ENCODE measurements around the gene POLD1. TPM values are rescaled to one million over a fixed set of nuclear protein-coding genes. Genes with fewer than 3 reads are reported as not detected.

POLD1 gene
- total RNA-seq, 1 donor from 2014 or later: 22.9 TPM

DNA sequence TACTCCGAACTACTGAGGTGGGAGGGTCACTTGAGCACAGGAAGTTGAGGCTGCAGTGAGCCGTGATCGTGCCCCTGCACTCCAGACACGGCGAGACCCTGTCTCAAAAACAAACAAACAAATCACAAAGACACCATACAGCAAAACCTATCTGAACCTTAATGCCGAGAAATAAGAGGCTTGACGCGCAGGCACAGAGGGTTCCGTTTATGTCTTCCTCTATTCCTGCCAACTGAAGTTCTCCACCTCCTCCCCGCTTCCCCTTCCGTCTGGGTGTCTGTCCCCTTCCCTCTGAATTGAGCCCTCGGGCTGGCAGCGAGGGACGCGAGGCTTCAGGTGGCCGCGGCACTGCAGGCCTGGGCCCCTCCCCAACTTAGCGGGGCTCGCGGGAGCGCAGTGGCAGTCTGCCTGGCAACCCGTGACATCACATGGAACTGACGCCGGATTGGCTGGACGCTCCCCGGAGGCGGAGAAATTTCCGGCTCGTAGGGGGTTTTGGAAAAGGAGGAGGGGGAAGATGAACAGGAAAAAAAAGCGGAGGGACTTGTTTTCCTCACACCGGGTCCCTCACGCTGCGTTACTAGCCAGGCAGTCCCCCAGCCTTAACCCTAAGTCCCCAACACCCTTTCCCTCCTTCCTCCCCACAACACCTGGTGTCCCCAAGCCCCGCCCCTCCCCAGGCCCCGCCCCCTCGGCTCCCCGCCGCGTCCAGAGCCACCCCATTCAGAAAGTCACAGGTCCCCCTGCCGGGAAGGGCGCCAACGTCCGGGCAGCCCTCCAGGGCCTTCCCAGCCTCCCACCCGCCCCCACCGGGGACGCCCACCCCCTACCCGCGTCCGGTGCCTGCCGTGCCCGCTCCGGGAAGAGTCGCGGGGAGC is 47.4 kb downstream of the POLD1 start:
- peaks cover 20% of the 10 kb centered on the region for H3K27me3 ChIP-seq
- peaks cover 10% of the 10 kb centered on the region in 2 donors for H3K4me1 ChIP-seq
- peak overlapping the region; percentile 32 to 44 for H3K27ac ChIP-seq
- H3K4me3 ChIP-seq: peak overlapping the region; percentile 59 to 76
- peak; percentile 25 to 89 for DNase-seq (ENCODE audit: low spot score in 2 of 2)
- no peaks in the 10 kb centered on the region for H3K9me3 ChIP-seq
- no peaks in the 10 kb centered on the region for H3K36me3 ChIP-seq
- intact Hi-C loops (cut with DNase I): loop anchor here (2.0 to 5.0 kb wide), 2 partner anchors 47 to 81 kb away; partner anchors contain the start of genes ASPDH, JOSD2 and POLD1
- TF ChIP-seq, protein P1, sequence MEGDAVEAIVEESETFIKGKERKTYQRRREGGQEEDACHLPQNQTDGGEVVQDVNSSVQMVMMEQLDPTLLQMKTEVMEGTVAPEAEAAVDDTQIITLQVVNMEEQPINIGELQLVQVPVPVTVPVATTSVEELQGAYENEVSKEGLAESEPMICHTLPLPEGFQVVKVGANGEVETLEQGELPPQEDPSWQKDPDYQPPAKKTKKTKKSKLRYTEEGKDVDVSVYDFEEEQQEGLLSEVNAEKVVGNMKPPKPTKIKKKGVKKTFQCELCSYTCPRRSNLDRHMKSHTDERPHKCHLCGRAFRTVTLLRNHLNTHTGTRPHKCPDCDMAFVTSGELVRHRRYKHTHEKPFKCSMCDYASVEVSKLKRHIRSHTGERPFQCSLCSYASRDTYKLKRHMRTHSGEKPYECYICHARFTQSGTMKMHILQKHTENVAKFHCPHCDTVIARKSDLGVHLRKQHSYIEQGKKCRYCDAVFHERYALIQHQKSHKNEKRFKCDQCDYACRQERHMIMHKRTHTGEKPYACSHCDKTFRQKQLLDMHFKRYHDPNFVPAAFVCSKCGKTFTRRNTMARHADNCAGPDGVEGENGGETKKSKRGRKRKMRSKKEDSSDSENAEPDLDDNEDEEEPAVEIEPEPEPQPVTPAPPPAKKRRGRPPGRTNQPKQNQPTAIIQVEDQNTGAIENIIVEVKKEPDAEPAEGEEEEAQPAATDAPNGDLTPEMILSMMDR (IDR thresholded peaks at IDR 0.05): no peak

DNA sequence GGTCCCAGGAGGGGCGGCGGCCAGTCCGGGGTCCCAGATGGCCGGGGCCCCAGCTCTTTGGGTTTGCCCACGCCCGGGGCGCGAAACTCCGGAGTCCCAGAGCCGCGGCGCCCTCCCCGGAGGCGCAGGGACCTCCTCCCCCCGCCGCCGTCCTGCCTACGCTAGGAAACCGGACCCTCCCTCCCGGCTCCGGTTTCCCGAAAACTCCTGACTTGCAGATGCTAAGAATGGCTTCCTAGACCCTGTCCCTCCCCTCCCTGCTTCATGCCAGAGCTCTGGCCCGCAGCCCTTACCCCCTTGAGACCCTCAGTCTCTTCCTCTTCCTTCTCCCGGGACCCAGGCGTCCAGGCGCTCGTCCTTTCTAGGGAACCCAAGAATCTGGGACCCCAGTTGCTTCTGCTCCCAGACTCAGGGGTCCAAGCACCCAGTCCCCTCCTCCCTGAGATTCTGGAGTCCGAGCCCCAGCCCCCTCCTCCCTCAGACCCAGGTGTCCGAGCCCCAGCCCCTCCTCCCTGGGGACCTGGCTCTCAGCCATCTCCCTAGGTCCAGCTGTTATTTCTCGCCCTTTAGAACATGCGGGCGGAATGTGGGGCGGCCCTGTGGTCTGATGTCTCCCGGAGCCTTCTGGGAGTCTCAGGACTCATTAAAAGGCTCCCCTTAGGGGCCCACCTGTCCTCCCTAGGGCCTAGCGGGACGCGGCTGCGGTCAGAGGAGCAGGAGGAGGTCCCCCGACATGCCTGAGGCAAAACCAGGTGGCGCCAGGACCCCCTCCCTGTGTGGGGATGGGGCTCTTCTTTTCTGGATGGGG is 48.3 kb downstream of the POLD1 start, which contains the start of gene MYBPC2:
TSS of gene MYBPC2 (plus strand) at position 672 of the 808 bp plus-strand sequence. CDS start at position 734, 62 bp downstream.
- peaks cover 10% of the 10 kb centered on the region in 2 donors for H3K4me1 ChIP-seq
- intact Hi-C loops (cut with DNase I): loop anchor here (5.0 kb wide), 1 partner anchor 80 kb away; the partner anchor contains the start of genes ASPDH and JOSD2
- peak within 1 kb of the TSS; percentile 59 to 76 for H3K4me3 ChIP-seq
- H3K27ac ChIP-seq: peak within 1 kb of the TSS; percentile 32 to 44
- no peaks in the 10 kb centered on the region for H3K9me3 ChIP-seq
- H3K27me3 ChIP-seq: peaks cover 20% of the 10 kb centered on the region
- no peak for DNase-seq (ENCODE audit: low spot score in 2 of 2)
- TF ChIP-seq, protein P1 (IDR thresholded peaks at IDR 0.05): no peak
- H3K36me3 ChIP-seq: no peaks in the 10 kb centered on the region

DNA sequence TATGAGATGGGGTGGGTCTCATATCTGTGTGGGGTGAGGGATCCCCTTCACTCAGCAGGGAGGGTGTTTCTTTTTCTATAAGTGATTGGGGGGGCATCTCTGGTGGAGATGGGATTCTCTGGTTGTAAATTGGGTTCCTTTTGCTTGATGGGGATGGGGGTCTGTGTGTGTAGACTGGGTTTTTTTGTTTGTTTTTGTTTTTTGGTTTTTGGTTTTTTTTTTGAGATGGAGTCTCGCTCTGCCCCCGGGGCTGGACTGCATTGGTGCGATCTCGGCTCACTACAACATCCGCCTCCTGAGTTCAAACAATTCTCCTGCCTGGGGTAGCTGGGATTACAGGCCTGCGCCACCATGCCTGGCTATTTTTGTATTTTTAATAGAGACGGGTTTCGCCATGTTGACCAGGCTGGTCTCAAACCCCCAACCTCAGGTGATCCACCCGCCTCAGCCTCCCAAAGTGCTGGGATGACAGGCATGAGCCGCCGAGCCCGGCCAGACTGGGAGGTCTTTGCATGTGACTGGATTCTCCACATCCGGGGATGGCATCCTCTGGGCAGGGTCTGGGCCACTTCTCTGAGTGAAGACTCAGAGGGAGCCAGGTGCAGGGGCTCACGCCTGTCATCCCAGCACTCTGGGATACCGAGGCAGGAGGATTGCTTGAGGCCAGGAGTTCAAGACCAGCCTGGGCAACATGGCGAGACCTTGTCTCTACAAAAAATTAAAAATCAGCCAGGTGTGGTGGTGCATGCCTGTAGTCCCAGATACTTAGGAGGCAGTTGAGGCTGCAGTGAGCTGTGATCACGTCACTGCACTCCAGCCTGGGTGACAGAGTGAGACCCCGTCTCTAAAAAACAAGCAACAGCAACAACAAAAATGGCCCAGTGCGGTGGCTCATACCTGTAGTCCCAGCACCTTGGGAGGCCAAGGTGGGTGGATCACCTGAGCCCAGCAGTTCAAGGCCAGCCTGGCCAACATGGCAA is 49.3 kb downstream of the POLD1 start:
- H3K36me3 ChIP-seq: no peaks in the 10 kb centered on the region
- intact Hi-C loops (cut with DNase I): loop anchor here (5.0 kb wide), 1 partner anchor 79 kb away; the partner anchor contains the start of genes ASPDH and JOSD2
- H3K4me1 ChIP-seq: peaks cover 10% of the 10 kb centered on the region in 2 donors
- peaks cover 20% of the 10 kb centered on the region for H3K27me3 ChIP-seq
- no peak for DNase-seq (ENCODE audit: low spot score in 2 of 2)
- TF ChIP-seq, protein P1 (IDR thresholded peaks at IDR 0.05): no peak
- H3K4me3 ChIP-seq: no peak overlapping the region
- no peak overlapping the region for H3K27ac ChIP-seq
- H3K9me3 ChIP-seq: no peaks in the 10 kb centered on the region

DNA sequence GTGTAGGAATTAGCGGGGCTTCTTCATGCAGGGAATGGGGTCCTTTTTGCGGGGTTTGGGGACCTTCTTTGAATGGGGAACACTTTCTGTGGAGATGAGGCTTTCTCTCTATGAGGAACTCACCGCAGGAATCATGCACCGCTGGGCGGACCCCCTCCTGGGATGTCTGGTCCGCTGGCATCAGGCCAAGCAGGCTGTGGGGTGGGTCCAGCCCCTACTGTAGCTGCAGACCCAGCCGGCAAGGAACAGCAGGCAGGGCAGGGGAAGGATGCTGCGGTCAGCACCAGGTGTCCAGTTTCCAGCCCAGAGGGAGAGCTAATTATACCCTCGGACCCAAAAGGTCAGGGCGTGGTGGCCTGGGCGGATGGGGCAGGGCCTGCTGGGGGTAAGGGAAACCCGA is 50.4 kb downstream of the POLD1 start:
- DNase-seq (ENCODE audit: low spot score in 2 of 2): no peak
- no peak overlapping the region for H3K27ac ChIP-seq
- H3K4me3 ChIP-seq: no peak overlapping the region
- no peaks in the 10 kb centered on the region for H3K9me3 ChIP-seq
- no peaks in the 10 kb centered on the region for H3K36me3 ChIP-seq
- intact Hi-C loops (cut with DNase I): loop anchor here (5.0 kb wide), 1 partner anchor 78 kb away; the partner anchor contains the start of genes ASPDH and JOSD2
- TF ChIP-seq, protein P1 (IDR thresholded peaks at IDR 0.05): no peak
- H3K27me3 ChIP-seq: peaks cover 20% of the 10 kb centered on the region
- peaks cover 10% of the 10 kb centered on the region in 2 donors for H3K4me1 ChIP-seq
